ENCODE results near the gene ANXA2.
"Not testable (repeated sequence)": the region's sequence is repeated elsewhere in the genome, so short reads cannot be mapped to it uniquely, and the experiment has no call there.

Gene ANXA2

GRCh38 chr15:60338810-60339209 is 59.0 kb downstream of the ANXA2 start:
- no peak for DNase-seq

DNA sequence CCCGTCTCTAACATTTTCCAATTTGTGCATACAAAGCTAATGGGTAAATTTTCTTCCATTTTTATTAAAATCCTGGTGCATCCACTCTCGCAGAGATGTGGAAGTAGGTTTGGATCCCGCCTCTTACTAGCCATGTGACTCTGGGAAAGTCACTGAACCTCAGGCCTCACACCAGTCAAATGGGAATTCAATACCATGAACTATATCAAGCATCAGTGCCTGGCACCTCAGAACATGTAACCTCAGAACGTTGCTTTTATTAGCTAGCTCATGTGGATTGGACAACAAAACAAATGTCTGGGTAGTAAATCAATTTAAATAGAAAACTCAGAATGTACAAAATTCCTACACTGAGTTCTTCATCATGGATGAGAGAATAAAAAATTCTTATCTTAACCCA is 60.7 kb downstream of the ANXA2 start:
- DNase-seq: no peak

DNA sequence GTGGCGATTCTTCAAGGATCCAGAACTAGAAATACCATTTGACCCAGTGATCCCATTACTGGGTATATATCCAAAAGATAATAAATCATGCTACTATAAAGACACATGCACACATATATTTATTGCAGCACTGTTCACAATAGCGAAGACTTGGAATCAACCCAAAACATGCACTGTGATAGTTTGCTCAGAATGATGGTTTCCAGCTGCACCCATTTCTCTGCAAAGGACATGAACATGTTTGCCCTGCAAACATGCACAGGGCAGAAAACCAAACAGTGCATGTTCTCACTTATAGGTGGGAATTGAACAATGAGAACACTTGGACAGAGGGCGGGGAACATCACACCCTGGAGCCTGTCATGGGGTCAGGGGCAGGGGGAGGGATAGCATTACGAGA is 62.5 kb downstream of the ANXA2 start:
- DNase-seq: not testable (repeated sequence)

DNA sequence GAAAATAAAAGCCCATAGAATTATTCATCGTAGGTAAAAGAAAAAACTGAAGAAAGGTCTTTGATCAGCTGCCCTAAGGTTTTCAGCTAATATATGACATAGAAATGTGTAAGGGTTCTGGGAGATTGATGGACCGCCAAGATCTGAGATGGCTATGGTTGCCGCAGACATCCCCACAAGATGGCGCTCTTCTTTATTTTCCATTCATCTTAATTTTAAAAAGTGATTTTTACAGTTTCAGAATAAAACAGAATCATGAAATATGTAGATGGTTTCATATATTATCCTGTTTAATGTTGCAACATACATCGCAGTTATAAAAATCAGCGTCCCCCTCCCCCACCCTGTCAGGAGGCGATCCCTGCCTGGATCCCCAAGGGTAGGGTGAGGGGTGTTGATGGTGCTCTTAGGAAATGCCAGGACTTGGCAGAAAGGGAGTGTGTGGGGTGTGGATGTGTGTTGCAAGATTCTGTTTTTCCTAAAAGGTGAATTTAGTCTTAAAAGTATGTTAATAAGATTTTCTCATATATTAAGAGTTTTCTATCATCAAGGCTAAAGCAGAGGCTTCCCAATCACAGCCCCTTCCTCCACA is 68.8 kb downstream of the ANXA2 start:
- DNase-seq: no peak

GRCh38 chr15:60326824-60327654 is 70.7 kb downstream of the ANXA2 start:
- DNase-seq: no peak

GRCh38 chr15:60326343-60326742 is 71.4 kb downstream of the ANXA2 start:
- DNase-seq: no peak

DNA sequence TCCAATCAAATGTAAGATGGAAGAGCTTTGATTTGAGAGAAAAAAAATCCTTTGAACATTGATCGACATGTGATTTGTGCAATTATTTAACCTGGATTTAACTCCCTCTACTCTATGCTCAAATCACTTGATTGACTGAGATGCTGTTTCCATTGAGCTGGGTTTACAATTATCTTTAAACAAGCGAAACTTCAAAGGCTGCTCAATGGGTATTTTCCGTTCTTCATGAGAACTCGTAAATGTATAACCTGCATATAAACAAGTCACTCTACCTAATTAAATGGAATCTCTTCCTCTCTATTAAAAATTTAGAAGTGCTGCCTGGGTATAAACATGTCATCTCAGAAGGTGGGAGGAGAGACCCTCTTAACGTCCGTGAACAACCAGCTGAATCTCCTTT is 71.9 kb downstream of the ANXA2 start:
- no peak for DNase-seq

GRCh38 chr15:60324706-60325438 is 72.9 kb downstream of the ANXA2 start:
- no peak for DNase-seq

- DNase-seq: no peak
Observed at GRCh38 chr15:60323322-60323721, 74.5 kb downstream of the ANXA2 start.

GRCh38 chr15:60320365-60320764 is 77.4 kb downstream of the ANXA2 start:
- no peak for DNase-seq

- no peak for DNase-seq
Observed at GRCh38 chr15:60318216-60318867, 79.4 kb downstream of the ANXA2 start.

- DNase-seq: no peak
Observed at GRCh38 chr15:60316961-60317360, 80.8 kb downstream of the ANXA2 start.

- no peak for DNase-seq
Observed at GRCh38 chr15:60315878-60316277, 81.9 kb downstream of the ANXA2 start.

DNA sequence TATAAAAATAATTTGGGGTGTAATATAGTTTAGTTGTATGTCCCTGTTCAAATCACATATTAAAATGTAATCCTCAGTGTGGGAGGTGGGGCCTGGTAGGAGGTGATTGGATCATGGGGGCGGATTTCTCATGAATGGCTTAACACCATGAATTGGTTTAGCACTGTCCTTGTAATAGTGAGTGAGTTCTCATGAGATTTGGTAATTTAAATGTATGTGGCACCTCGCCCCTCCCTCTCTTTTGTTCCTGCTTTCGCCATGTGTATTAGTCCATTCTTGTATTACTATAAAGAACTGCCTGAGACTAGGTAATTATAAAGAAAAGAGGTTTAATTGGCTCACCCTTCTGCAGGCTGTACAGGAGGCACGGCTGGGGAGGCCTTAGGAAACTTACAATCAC is 83.9 kb downstream of the ANXA2 start:
- DNase-seq: no peak

GRCh38 chr15:60307034-60307433 is 90.8 kb downstream of the ANXA2 start:
- DNase-seq: no peak

- DNase-seq: no peak
Observed at GRCh38 chr15:60301024-60301423, 96.8 kb downstream of the ANXA2 start.

DNA sequence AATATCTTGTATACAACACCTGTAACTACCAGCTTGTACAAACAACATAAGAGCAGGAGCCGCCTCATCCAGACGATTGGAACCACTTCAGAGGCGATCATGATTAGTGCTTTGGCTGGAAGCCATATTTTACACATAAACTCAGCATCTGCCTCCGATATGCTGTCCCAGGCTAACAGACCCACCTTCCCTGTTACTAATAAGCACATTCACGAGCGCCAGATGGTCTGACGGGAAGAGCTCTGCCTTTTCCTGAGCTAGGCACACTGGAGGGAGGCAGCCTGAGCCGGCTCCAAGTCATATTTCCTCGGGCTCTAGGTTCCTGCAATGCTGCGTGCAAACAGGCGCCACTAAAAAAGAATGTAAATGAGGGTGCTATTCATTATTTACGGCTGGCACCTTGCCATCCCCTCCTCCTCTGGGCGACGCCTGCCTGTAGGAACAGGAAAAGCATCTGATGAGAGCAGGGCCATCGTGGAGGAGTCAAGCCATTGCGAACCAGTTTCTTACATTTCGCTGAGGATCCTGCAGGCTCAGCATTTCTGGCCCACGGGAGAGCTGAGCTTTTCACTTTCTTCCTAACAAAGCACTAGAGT is 98.2 kb downstream of the ANXA2 start:
- DNase-seq: no peak
